ENCODE data around the gene TEX2. TPM values are rescaled to one million over a fixed set of nuclear protein-coding genes. Genes with fewer than 3 reads are reported as not detected.
A peak's percentile ranks its signal among the peaks of the same experiment; 100 is the strongest.

The TEX2 gene
- total and polyA plus RNA-seq, 9 of the 15 experiments (the other 6 are each of a cell fraction or from before 2014, with no cell fraction given), result 4.1 to 27.6 (median 19.3) TPM

GRCh38 chr17:64129765-64130558 lies 133.1 kb downstream of the TEX2 start, which contains the start of gene ERN1 (continued):
- 0 out of 2 replicates have a peak, but pooled peaks have one; percentile 44 for TF ChIP-seq ATF2 (CRISPR knock-in tag; IDR thresholded peaks at IDR 0.05)
- peak; percentile 88 for TF ChIP-seq TAF1 (IDR thresholded peaks at IDR 0.05; ENCODE audit: control insufficient read depth, extremely low read depth, insufficient read depth, low read length, severe bottlenecking)
- no peak for TF ChIP-seq IFI16 (CRISPR knock-in tag; IDR thresholded peaks at IDR 0.05)
- TF ChIP-seq RBBP5 (IDR thresholded peaks at IDR 0.05; ENCODE audit: borderline replicate concordance, insufficient read depth, low read length, poor library complexity, severe bottlenecking), result peak; percentile 95
- no peak for TF ChIP-seq CC2D1A (IDR thresholded peaks at IDR 0.05)
- no peak for TF ChIP-seq SREBF1 (IDR thresholded peaks at IDR 0.05; ENCODE audit: borderline replicate concordance, low read depth, low read length)
- no peak for TF ChIP-seq ZNF561 (CRISPR knock-in tag; conservative IDR thresholded peaks at IDR 0.05)
- TF ChIP-seq CBX3 (IDR thresholded peaks at IDR 0.05; ENCODE audit: borderline replicate concordance in 1 of 2, low read length in 2 of 2), result no peak
- TF ChIP-seq ZNF407 (IDR thresholded peaks at IDR 0.05; ENCODE audit: low read depth), result no peak
- TF ChIP-seq ZC3H11A (IDR thresholded peaks at IDR 0.05; ENCODE audit: low read depth, low read length), result no peak
- no peak for TF ChIP-seq BRF1 (IDR thresholded peaks at IDR 0.05; ENCODE audit: borderline replicate concordance, extremely low read depth, insufficient read length)
- no peak for TF ChIP-seq ZNF384 (IDR thresholded peaks at IDR 0.05; ENCODE audit: low read depth, low read length)
- TF ChIP-seq ZNF668 (CRISPR knock-in tag; IDR thresholded peaks at IDR 0.05), result no peak
- TF ChIP-seq SNRNP70 (optimal IDR thresholded peaks at IDR 0.05; ENCODE audit: low read depth, low read length), result no peak
- TF ChIP-seq HCFC1 (IDR thresholded peaks at IDR 0.05; ENCODE audit: low read depth, low read length), result peak; percentile 48; the same call in 1 of the 2 replicates
- no peak for TF ChIP-seq ZNF436 (CRISPR knock-in tag; IDR thresholded peaks at IDR 0.05)
